Panc1 (cell line): ENCODE measurements around the gene PLS3. TPM values are rescaled to one million over a fixed set of nuclear protein-coding genes. Genes with fewer than 3 reads are reported as not detected.

Experiments used
- ATAC-seq: fragments of 200-7000 bp; cut with Tn5 transposase; 2 replicates; pipeline ENCODE4 v1.9.1; 2020; ENCODE audit warnings: mild to moderate bottlenecking, moderate library complexity
- BruUV-seq: library from RNA; stranded (reverse); fragments of 400-500 nt; replicated peaks from 2 replicates; lab custom pipeline; 2021; lab: Mats Ljungman, UMichigan
- CTCF ChIA-PET: fragments of 300-600 bp; sonication (Branson Sonifier 250); formaldehyde crosslinking; loops from one replicate; lab custom pipeline; 2022; ENCODE audit warnings: antibody characterized with exemption; lab: Charles Lee
- POLR2A ChIA-PET: fragments of 300-600 bp; sonication (Branson Sonifier 250); formaldehyde crosslinking; loops from one replicate; lab custom pipeline; 2022; ENCODE audit warnings: antibody characterized with exemption; lab: Charles Lee
- DNase-seq: peaks from one replicate; pipeline ENCODE4 v3.0.0-alpha.2; 2010; ENCODE audit warnings: low read depth, low spot score
- H3K27ac ChIP-seq: 2 replicates; pipeline ENCODE4 v1.5.1; 2011; ENCODE audit warnings: mild to moderate bottlenecking, low read length, inconsistent platforms
- H3K27me3 ChIP-seq: fragments of 200-500 bp; sonication (Bioruptor generic); 2 replicates; pipeline ENCODE4 v1.6.0; 2014; ENCODE audit warnings: low read length, inconsistent platforms; ENCODE audit not compliant: control insufficient read depth, insufficient read depth
- H3K36me3 ChIP-seq: fragments of 200-500 bp; sonication (Bioruptor generic); 2 replicates; pipeline ENCODE4 v1.5.1; 2014; ENCODE audit warnings: inconsistent platforms, mild to moderate bottlenecking, low read length, moderate library complexity; ENCODE audit not compliant: control insufficient read depth, insufficient read depth
- H3K4me1 ChIP-seq: 2 replicates; pipeline ENCODE4 v1.5.1; 2011; ENCODE audit warnings: inconsistent platforms, mild to moderate bottlenecking, low read length, moderate library complexity; ENCODE audit not compliant: control insufficient read depth, insufficient read depth
- H3K4me3 ChIP-seq, 2 experiments: 2 replicates each; pipeline ENCODE4 v1.5.1; 2011 to 2012; ENCODE audit warnings: low read depth in 2 of 2, low read length in 2 of 2, mild to moderate bottlenecking in 2 of 2, inconsistent platforms in 1 of 2, moderate library complexity in 1 of 2
- H3K9me3 ChIP-seq: fragments of 200-500 bp; sonication (Bioruptor generic); 2 replicates; pipeline ENCODE4 v1.5.1; 2014; ENCODE audit warnings: low read depth, mild to moderate bottlenecking, inconsistent platforms, low read length, moderate library complexity; ENCODE audit not compliant: control insufficient read depth, insufficient read depth
- POLR2AphosphoS5 ChIP-seq: IDR thresholded peaks from 2 replicates; pipeline ENCODE4 v1.6.1; 2012; ENCODE audit warnings: mild to moderate bottlenecking, low read depth, low read length, moderate library complexity
- SIN3A ChIP-seq: IDR thresholded peaks from 2 replicates; pipeline ENCODE4 v1.6.1; 2012; ENCODE audit warnings: low read depth, mild to moderate bottlenecking, low read length, moderate library complexity, borderline replicate concordance; ENCODE audit not compliant: insufficient read depth
- TCF7L2 ChIP-seq: IDR thresholded peaks from 2 replicates; pipeline ENCODE4 v1.6.1; 2011; ENCODE audit warnings: mild to moderate bottlenecking, low read depth, low read length, inconsistent platforms
- in situ Hi-C: cut with HindIII; loops from 2 replicates; pipeline ENCODE4 v1.10.0; 2016; ENCODE audit warnings: low sequenced_read_pairs, low pct_unique_long_range_greater_than_20kb
- intact Hi-C: fragments of 100-400 bp; cut with micrococcal nuclease; formaldehyde crosslinking; loops from one replicate; pipeline ENCODE4 v1.10.0; 2022; ENCODE audit not compliant: unreplicated experiment
- total RNA-seq: library from RNA; stranded (reverse); gene quantifications from one replicate; pipeline ENCODE4 v1.2.1, GENCODE V29; 2021; ENCODE audit not compliant: unreplicated experiment
- TF ChIP-seq, protein P1 (sequence below), 2 experiments: IDR thresholded peaks; 2 replicates each; pipeline ENCODE4 v1.6.1; 2011 to 2012; ENCODE audit warnings: low read depth in 2 of 2, control low read depth in 1 of 2, low read length in 1 of 2, mild to moderate bottlenecking in 1 of 2, moderate library complexity in 1 of 2; ENCODE audit not compliant: insufficient read depth in 1 of 2
- TF ChIP-seq, protein P2 (sequence below): fragments of 450-650 bp; IDR thresholded peaks from 2 replicates; pipeline ENCODE4 v1.5.1; 2017; ENCODE audit warnings: mild to moderate bottlenecking

PLS3 gene
- total RNA-seq, 1 experiment from 2014 or later: 164 TPM

- no TSS peak for BruUV-seq
- no peaks in the 10 kb centered on the region for H3K27me3 ChIP-seq
- H3K4me3 ChIP-seq: no peak overlapping the region; a peak in 1 of 4 replicates
- no peaks in the 10 kb centered on the region for H3K9me3 ChIP-seq
- TF ChIP-seq TCF7L2 (no peak), POLR2AphosphoS5 (no peak), SIN3A (no peak)
- TF ChIP-seq, protein P1, sequence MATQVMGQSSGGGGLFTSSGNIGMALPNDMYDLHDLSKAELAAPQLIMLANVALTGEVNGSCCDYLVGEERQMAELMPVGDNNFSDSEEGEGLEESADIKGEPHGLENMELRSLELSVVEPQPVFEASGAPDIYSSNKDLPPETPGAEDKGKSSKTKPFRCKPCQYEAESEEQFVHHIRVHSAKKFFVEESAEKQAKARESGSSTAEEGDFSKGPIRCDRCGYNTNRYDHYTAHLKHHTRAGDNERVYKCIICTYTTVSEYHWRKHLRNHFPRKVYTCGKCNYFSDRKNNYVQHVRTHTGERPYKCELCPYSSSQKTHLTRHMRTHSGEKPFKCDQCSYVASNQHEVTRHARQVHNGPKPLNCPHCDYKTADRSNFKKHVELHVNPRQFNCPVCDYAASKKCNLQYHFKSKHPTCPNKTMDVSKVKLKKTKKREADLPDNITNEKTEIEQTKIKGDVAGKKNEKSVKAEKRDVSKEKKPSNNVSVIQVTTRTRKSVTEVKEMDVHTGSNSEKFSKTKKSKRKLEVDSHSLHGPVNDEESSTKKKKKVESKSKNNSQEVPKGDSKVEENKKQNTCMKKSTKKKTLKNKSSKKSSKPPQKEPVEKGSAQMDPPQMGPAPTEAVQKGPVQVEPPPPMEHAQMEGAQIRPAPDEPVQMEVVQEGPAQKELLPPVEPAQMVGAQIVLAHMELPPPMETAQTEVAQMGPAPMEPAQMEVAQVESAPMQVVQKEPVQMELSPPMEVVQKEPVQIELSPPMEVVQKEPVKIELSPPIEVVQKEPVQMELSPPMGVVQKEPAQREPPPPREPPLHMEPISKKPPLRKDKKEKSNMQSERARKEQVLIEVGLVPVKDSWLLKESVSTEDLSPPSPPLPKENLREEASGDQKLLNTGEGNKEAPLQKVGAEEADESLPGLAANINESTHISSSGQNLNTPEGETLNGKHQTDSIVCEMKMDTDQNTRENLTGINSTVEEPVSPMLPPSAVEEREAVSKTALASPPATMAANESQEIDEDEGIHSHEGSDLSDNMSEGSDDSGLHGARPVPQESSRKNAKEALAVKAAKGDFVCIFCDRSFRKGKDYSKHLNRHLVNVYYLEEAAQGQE (IDR thresholded peaks at IDR 0.05; ENCODE audit: insufficient read depth in 1 of 2, low read depth in 2 of 2, low read length in 1 of 2): no peak
- TF ChIP-seq, protein P2, sequence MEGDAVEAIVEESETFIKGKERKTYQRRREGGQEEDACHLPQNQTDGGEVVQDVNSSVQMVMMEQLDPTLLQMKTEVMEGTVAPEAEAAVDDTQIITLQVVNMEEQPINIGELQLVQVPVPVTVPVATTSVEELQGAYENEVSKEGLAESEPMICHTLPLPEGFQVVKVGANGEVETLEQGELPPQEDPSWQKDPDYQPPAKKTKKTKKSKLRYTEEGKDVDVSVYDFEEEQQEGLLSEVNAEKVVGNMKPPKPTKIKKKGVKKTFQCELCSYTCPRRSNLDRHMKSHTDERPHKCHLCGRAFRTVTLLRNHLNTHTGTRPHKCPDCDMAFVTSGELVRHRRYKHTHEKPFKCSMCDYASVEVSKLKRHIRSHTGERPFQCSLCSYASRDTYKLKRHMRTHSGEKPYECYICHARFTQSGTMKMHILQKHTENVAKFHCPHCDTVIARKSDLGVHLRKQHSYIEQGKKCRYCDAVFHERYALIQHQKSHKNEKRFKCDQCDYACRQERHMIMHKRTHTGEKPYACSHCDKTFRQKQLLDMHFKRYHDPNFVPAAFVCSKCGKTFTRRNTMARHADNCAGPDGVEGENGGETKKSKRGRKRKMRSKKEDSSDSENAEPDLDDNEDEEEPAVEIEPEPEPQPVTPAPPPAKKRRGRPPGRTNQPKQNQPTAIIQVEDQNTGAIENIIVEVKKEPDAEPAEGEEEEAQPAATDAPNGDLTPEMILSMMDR: no peak
- ATAC-seq: peak; percentile 95
- DNase-seq: peak; percentile 71
- peaks cover under 1% of the 10 kb centered on the region; the same call in 1 of the 2 replicates for H3K36me3 ChIP-seq
- peak overlapping the region; percentile 58 for H3K27ac ChIP-seq
- intact Hi-C loops (no loop called here), in situ Hi-C loops (no loop called here)
- ChIA-PET POLR2A (no interaction called here), CTCF (no interaction called here)
- H3K4me1 ChIP-seq: peaks cover 30% of the 10 kb centered on the region
These were observed 56.1 kb downstream of the PLS3 start for GRCh38 chrX:115616943-115617563.

GRCh38 chrX:115622534-115622933 lies 61.6 kb downstream of the PLS3 start:
- ATAC-seq (no peak), DNase-seq (no peak)
- Histone ChIP-seq H3K4me1 (no peaks in the 10 kb centered on the region), H3K27me3 (no peaks in the 10 kb centered on the region), H3K27ac (no peak overlapping the region), H3K36me3 (no peaks in the 10 kb centered on the region), H3K9me3 (no peaks in the 10 kb centered on the region), H3K4me3 (no peak overlapping the region)
- TF ChIP-seq, protein P2: no peak
- TF ChIP-seq TCF7L2: no peak
- intact Hi-C loops (no loop called here), in situ Hi-C loops (no loop called here)
- BruUV-seq: no TSS peak
- ChIA-PET CTCF (no interaction called here), POLR2A (no interaction called here)
